Kidney (tissue), 14 donors: ENCODE results near the gene RBM12. TPM values are rescaled to one million over a fixed set of nuclear protein-coding genes. Genes with fewer than 3 reads are reported as not detected.

Experiments
- DNase-seq, 5 donors: peaks; one replicate each; pipeline ENCODE4 v3.0.0-alpha.2; 2013 to 2020
- FAIRE-seq: peaks from 2 replicates; lab custom pipeline; 2012; peaks lifted over from hg19 to GRCh38; lab: Jason Lieb, UNC
- H3K27ac ChIP-seq, 2 donors: one replicate each; pipeline ENCODE4 v1.7.0; 2013; ENCODE audit warnings: low read depth in 2 of 2, low read length in 2 of 2, inconsistent platforms in 1 of 2
- H3K27me3 ChIP-seq: one replicate; pipeline ENCODE4 v1.7.1; 2013; ENCODE audit warnings: low read length, inconsistent platforms; ENCODE audit not compliant: control insufficient read depth, insufficient read depth
- H3K36me3 ChIP-seq, 3 donors: one replicate each; pipeline versions ENCODE4 v1.7.0 to v1.7.1; 2013; ENCODE audit warnings: low read length in 3 of 3, control low read depth in 1 of 3, inconsistent platforms in 1 of 3; ENCODE audit not compliant: insufficient read depth in 3 of 3, control insufficient read depth in 2 of 3
- H3K4me1 ChIP-seq, 3 donors: one replicate each; pipeline versions ENCODE4 v1.7.0 to v1.7.1; 2013; ENCODE audit warnings: low read length in 3 of 3, inconsistent platforms in 1 of 3, low read depth in 1 of 3; ENCODE audit not compliant: control insufficient read depth in 2 of 3, insufficient read depth in 2 of 3
- H3K4me3 ChIP-seq, 3 donors: one replicate each; pipeline versions ENCODE4 v1.7.0 to v1.8.1; 2013; ENCODE audit warnings: low read length in 3 of 3, control low read depth in 1 of 3, inconsistent platforms in 1 of 3
- H3K9ac ChIP-seq, 3 donors: one replicate each; pipeline versions ENCODE4 v1.7.0 to v1.7.1; 2013; ENCODE audit warnings: low read length in 3 of 3, control low read depth in 1 of 3, inconsistent platforms in 1 of 3
- H3K9me3 ChIP-seq, 3 donors: one replicate each; pipeline versions ENCODE4 v1.7.0 to v1.7.1; 2013; ENCODE audit warnings: low read length in 3 of 3, control low read depth in 1 of 3, inconsistent platforms in 1 of 3; ENCODE audit not compliant: control insufficient read depth in 2 of 3, insufficient read depth in 1 of 3
- intact Hi-C: fragments of 100-400 bp; cut with DNase I; formaldehyde crosslinking; loops from one replicate; pipeline ENCODE4 v1.11.1; 2022
- polyA plus RNA-seq: library from polyadenylated mRNA; stranded (reverse); fragments of 350-450 nt; fragmentation: Illumina TruSeq; extraction: RNeasy Lipid Tissue Mini Kit (QIAGEN cat#74804); gene quantifications from one replicate; pipeline ENCODE4 v1.2.3, GENCODE V29; 2014; ENCODE audit warnings: low read depth, low replicate concordance; ENCODE audit not compliant: insufficient read depth
- total RNA-seq: library from RNA; stranded (reverse); fragmentation: NEBNext Ultra II Directional; extraction: Animal tissue kit (Norgen Biotek cat#: 25700); gene quantifications from one replicate; pipeline ENCODE4 v1.2.1, GENCODE V29; 2021
- TF ChIP-seq, protein P1 (sequence below): IDR thresholded peaks from 3 replicates; pipeline ENCODE4 v1.5.1; 2012; ENCODE audit warnings: mild to moderate bottlenecking, moderate library complexity, borderline replicate concordance; ENCODE audit not compliant: insufficient read depth; ENCODE audit errors: extremely low read depth
- donor health status: control.
- donor health status: control.
- donor health status: control.
- donor health status: control.
- donor health status: control.
- donor health status: DM: yes; HTN: yes; CAD: no.
- donor health status: Normal renal cell carcinoma (clear cell type).

Gene RBM12
- total and polyA plus RNA-seq, 2 donors from 2014 or later = 11.1 to 101 TPM

DNA sequence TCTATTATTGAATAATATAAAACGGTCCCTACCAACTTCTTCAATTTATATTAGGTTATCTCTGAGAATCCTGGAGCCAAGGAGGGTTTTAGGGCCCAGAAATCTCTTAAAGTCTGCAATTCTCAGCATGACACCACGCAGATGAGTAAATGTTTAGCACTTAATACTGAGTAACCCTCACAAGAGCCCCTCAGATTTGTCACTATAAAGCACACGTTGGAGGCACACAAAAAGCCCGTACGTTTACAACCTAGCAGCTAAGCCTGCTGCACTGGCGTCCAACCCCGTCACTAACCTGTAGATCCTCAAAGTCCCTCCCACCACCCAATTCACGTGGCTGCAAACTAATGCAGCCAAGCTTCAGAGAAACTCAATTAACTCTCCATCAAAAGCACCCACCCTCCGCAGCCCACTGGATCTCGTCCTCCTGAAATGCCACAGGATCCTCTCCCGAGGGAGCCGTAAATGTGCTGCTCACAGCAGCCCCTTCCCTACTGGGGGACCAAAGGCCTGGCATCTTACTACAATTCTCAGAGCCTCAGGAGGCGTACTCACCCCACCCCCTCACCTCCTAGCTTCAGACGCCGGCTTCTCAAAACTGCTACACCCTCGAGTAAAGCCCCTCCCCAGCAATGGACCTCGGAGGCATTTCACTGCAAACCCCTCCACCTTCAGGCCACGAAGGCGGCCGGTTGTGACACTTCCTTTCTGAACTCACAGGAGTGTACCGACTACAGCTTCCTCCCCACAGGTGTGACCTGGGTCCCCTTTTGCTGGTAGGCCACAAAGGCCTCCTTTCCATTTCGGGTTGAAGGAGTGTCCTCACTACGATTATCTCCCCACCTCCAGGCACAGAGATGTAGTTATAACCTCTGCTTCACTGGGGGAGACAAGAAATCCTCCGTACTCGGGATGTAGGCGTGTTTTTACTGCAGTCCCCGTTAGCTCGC is 909 bp downstream of the RBM12 start:
- intact Hi-C loops = no loop called here
- peak overlapping the region; percentile 86 to 95 (median 93) for H3K4me3 ChIP-seq
- no peaks in the 10 kb centered on the region for H3K27me3 ChIP-seq
- FAIRE-seq (no peak), DNase-seq (peak; percentile 61 to 84 (median 77))
- H3K36me3 ChIP-seq = peaks cover 0 to 6% (median 0%) of the 10 kb centered on the region in 3 donors
- TF ChIP-seq, protein P1, sequence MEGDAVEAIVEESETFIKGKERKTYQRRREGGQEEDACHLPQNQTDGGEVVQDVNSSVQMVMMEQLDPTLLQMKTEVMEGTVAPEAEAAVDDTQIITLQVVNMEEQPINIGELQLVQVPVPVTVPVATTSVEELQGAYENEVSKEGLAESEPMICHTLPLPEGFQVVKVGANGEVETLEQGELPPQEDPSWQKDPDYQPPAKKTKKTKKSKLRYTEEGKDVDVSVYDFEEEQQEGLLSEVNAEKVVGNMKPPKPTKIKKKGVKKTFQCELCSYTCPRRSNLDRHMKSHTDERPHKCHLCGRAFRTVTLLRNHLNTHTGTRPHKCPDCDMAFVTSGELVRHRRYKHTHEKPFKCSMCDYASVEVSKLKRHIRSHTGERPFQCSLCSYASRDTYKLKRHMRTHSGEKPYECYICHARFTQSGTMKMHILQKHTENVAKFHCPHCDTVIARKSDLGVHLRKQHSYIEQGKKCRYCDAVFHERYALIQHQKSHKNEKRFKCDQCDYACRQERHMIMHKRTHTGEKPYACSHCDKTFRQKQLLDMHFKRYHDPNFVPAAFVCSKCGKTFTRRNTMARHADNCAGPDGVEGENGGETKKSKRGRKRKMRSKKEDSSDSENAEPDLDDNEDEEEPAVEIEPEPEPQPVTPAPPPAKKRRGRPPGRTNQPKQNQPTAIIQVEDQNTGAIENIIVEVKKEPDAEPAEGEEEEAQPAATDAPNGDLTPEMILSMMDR = no peak
- H3K27ac ChIP-seq = peak overlapping the region; percentile 98 to 99
- H3K9ac ChIP-seq = peak overlapping the region; percentile 94 to 100 (median 99)
- no peaks in the 10 kb centered on the region for H3K9me3 ChIP-seq
- peaks cover 0 to 19% (median 6%) of the 10 kb centered on the region in 3 donors for H3K4me1 ChIP-seq

DNA sequence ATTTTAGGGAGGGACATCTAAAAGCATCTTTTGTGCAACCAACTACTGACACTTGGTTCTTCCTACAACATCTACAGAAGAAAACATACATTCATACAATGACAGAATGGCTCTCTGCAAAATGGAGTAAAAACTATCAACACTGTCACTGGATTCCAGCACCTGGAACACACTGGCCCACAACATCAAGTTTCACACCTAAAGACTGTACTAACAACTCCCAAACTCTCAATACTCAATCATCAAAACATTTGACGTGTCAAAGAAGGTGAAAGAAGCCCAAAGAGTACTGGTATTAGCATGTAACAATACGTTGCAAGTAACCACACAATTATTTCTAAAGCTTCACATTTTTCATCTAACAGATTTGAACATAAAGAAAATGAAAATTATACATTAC is 2.1 kb downstream of the RBM12 start:
- H3K4me3 ChIP-seq = peak overlapping the region; percentile 52 to 95 (median 86)
- DNase-seq (no peak), FAIRE-seq (no peak)
- H3K9me3 ChIP-seq = no peaks in the 10 kb centered on the region
- intact Hi-C loops = no loop called here
- H3K27me3 ChIP-seq = no peaks in the 10 kb centered on the region
- H3K9ac ChIP-seq = no peak overlapping the region
- H3K36me3 ChIP-seq = no peaks in the 10 kb centered on the region
- TF ChIP-seq, protein P1 = no peak
- peaks cover 0 to 19% (median 6%) of the 10 kb centered on the region in 3 donors for H3K4me1 ChIP-seq
- H3K27ac ChIP-seq = no peak overlapping the region

DNA sequence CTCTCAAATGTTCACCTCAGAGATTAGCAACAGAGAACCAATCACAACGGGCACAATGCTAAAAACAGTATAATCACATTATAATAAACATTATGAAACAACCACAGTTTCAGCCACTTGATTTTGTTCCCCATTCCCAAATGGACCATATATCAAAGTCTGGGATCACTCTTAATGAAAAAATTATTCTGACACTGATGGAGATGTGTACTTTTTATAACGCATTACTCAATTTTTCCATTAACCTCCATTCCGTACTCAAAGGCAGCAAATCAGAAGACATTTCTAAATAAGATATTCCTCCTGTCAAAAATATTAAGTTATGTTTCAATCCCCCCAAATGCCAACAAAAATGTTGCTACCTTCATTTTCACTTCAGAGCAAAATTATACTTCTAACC is 2.8 kb downstream of the RBM12 start:
- Histone ChIP-seq H3K27ac (no peak overlapping the region), H3K9me3 (no peaks in the 10 kb centered on the region), H3K36me3 (no peaks in the 10 kb centered on the region), H3K4me3 (peak overlapping the region in 2 of 3 donors; percentile 52 to 95), H3K9ac (peak overlapping the region in 1 of 3 donors; percentile 6), H3K27me3 (no peaks in the 10 kb centered on the region), H3K4me1 (peaks cover 0 to 19% (median 6%) of the 10 kb centered on the region in 3 donors)
- FAIRE-seq (no peak), DNase-seq (no peak)
- intact Hi-C loops = no loop called here
- TF ChIP-seq, protein P1 = no peak
